GM23338 (cell line): ENCODE measurements around the gene COA8. TPM values are rescaled to one million over a fixed set of nuclear protein-coding genes. Genes with fewer than 3 reads are reported as not detected.

Source experiments
- ATAC-seq: fragments of 200-7000 bp; cut with Tn5 transposase; 3 replicates; pipeline ENCODE4 v1.9.1; 2020
- DNase-seq: peaks from one replicate; pipeline ENCODE4 v3.0.0-alpha.2; 2015; ENCODE audit warnings: low spot score
- H2AFZ ChIP-seq: fragments of 200-600 bp; sonication (generic); 2 replicates; pipeline ENCODE4 v1.8.0; 2016; ENCODE audit warnings: antibody characterized with exemption, mild to moderate bottlenecking, moderate library complexity
- H3F3A ChIP-seq: fragments of 200-600 bp; sonication (generic); replicated peaks from 2 replicates; pipeline ENCODE4 v1.8.0; 2017; ENCODE audit warnings: antibody characterized with exemption, mixed run types, low read depth
- H3K27ac ChIP-seq: fragments of 200-600 bp; sonication (generic); 2 replicates; pipeline ENCODE4 v1.6.1; 2016; ENCODE audit warnings: low read depth
- H3K27me3 ChIP-seq: fragments of 200-600 bp; sonication (generic); 2 replicates; pipeline ENCODE4 v1.8.0; 2016; ENCODE audit warnings: mild to moderate bottlenecking, mixed run types, moderate library complexity; ENCODE audit not compliant: insufficient read depth
- H3K36me3 ChIP-seq: fragments of 200-600 bp; sonication (generic); 2 replicates; pipeline ENCODE4 v1.8.0; 2016; ENCODE audit warnings: mild to moderate bottlenecking; ENCODE audit not compliant: insufficient read depth
- H3K4me1 ChIP-seq: fragments of 200-600 bp; sonication (generic); 2 replicates; pipeline ENCODE4 v1.8.0; 2016; ENCODE audit warnings: mild to moderate bottlenecking, moderate library complexity; ENCODE audit not compliant: insufficient read depth
- H3K4me2 ChIP-seq: fragments of 200-600 bp; sonication (generic); 2 replicates; pipeline ENCODE4 v1.7.1; 2017; ENCODE audit warnings: mixed run types
- H3K4me3 ChIP-seq: fragments of 200-600 bp; sonication (generic); 2 replicates; pipeline ENCODE4 v1.6.1; 2016; ENCODE audit warnings: mixed run types
- H3K79me2 ChIP-seq: fragments of 200-600 bp; sonication (generic); replicated peaks from 2 replicates; pipeline ENCODE4 v1.8.0; 2017; ENCODE audit warnings: mild to moderate bottlenecking; ENCODE audit not compliant: insufficient read depth
- H3K9me2 ChIP-seq: fragments of 200-600 bp; sonication (generic); 2 replicates; pipeline ENCODE4 v1.8.0; 2017; ENCODE audit not compliant: insufficient read depth
- H4K20me1 ChIP-seq: fragments of 200-600 bp; sonication (generic); replicated peaks from 2 replicates; pipeline ENCODE4 v1.8.0; 2017; ENCODE audit warnings: mild to moderate bottlenecking; ENCODE audit not compliant: insufficient read depth
- H3K27ac Mint-ChIP-seq: 2 replicates; pipeline ENCODE4 v1.8.0; 2020; ENCODE audit warnings: inconsistent platforms, mild to moderate bottlenecking, moderate library complexity, mixed read lengths
- H3K27me3 Mint-ChIP-seq: 3 replicates; pipeline ENCODE4 v1.8.0; 2022; ENCODE audit warnings: low read depth, mild to moderate bottlenecking, moderate library complexity, mixed read lengths, inconsistent platforms; ENCODE audit not compliant: insufficient read depth, poor library complexity
- H3K36me3 Mint-ChIP-seq: 3 replicates; pipeline ENCODE4 v1.8.0; 2021; ENCODE audit warnings: low read depth, mild to moderate bottlenecking, inconsistent platforms, moderate library complexity, mixed read lengths
- H3K4me1 Mint-ChIP-seq: 3 replicates; pipeline ENCODE4 v1.8.0; 2020; ENCODE audit warnings: mild to moderate bottlenecking, inconsistent platforms, mixed read lengths
- H3K4me3 Mint-ChIP-seq: 3 replicates; pipeline ENCODE4 v1.8.0; 2021; ENCODE audit warnings: moderate library complexity, mild to moderate bottlenecking, inconsistent platforms, mixed read lengths
- H3K9me3 Mint-ChIP-seq: 3 replicates; pipeline ENCODE4 v1.8.0; 2020; ENCODE audit warnings: moderate library complexity, mild to moderate bottlenecking, inconsistent platforms, mixed read lengths
- EZH2phosphoT487 ChIP-seq: fragments of 200-600 bp; sonication (generic); IDR thresholded peaks from one replicate; pipeline ENCODE4 v1.8.1; 2018; ENCODE audit warnings: antibody characterized with exemption; ENCODE audit not compliant: unreplicated experiment
- JUNB ChIP-seq: IDR thresholded peaks from one replicate; pipeline ENCODE4 v1.6.1; 2016; ENCODE audit warnings: antibody characterized with exemption; ENCODE audit not compliant: unreplicated experiment
- NANOG ChIP-seq: IDR thresholded peaks from 2 replicates; pipeline ENCODE4 v1.6.1; 2016; ENCODE audit warnings: antibody characterized with exemption, borderline replicate concordance
- POLR2AphosphoS5 ChIP-seq: IDR thresholded peaks from 2 replicates; pipeline ENCODE4 v1.6.1; 2016; ENCODE audit warnings: antibody characterized with exemption, low read depth
- STAT1 ChIP-seq: IDR thresholded peaks from one replicate; pipeline ENCODE4 v1.6.1; 2016; ENCODE audit warnings: antibody characterized with exemption; ENCODE audit not compliant: unreplicated experiment
- ZNF114 ChIP-seq: fragments of 250-450 bp; sonication (Bioruptor Pico); IDR thresholded peaks from 2 replicates; pipeline ENCODE4 v1.5.0; 2020; ENCODE audit warnings: mild to moderate bottlenecking, moderate library complexity
- ZNF331 ChIP-seq: fragments of 250-450 bp; sonication (Bioruptor Pico); IDR thresholded peaks from 2 replicates; pipeline ENCODE4 v1.5.0; 2020; ENCODE audit warnings: low read depth, mild to moderate bottlenecking, moderate library complexity
- polyA plus RNA-seq: library from polyadenylated mRNA; unstranded; fragments of >200 nt; fragmentation: Nextera tagmentation; extraction: Ambion mirVana; gene quantifications from 2 replicates; pipeline ENCODE4 v1.2.1, GENCODE V29; 2016
- total RNA-seq: library from RNA; depleted of rRNA; stranded (reverse); fragments of >200 nt; shearing (Covaris generic); gene quantifications from 2 replicates; pipeline ENCODE4 v1.2.3, GENCODE V29; 2014
- TF ChIP-seq, protein P1 (sequence below): fragments of 250-450 bp; sonication (Bioruptor Pico); IDR thresholded peaks from 2 replicates; pipeline ENCODE4 v1.5.0; 2020; ENCODE audit warnings: mild to moderate bottlenecking, moderate library complexity
- TF ChIP-seq, protein P2 (sequence below), 2 experiments: fragments of 200-600 bp in 1 of 2; sonication (generic) in 1 of 2; conservative IDR thresholded peaks; 2 replicates each; pipeline versions ENCODE4 v1.5.1 to v1.6.1; 2016 to 2017; ENCODE audit warnings: antibody characterized with exemption in 2 of 2, low read depth in 2 of 2, mild to moderate bottlenecking in 2 of 2, moderate library complexity in 1 of 2
- TF ChIP-seq, protein P3 (sequence below): IDR thresholded peaks from 2 replicates; pipeline ENCODE4 v1.6.1; 2016; ENCODE audit warnings: antibody characterized with exemption

Gene COA8
- total and polyA plus RNA-seq, 2 experiments from 2014 or later, result 61.3 to 130 TPM

DNA sequence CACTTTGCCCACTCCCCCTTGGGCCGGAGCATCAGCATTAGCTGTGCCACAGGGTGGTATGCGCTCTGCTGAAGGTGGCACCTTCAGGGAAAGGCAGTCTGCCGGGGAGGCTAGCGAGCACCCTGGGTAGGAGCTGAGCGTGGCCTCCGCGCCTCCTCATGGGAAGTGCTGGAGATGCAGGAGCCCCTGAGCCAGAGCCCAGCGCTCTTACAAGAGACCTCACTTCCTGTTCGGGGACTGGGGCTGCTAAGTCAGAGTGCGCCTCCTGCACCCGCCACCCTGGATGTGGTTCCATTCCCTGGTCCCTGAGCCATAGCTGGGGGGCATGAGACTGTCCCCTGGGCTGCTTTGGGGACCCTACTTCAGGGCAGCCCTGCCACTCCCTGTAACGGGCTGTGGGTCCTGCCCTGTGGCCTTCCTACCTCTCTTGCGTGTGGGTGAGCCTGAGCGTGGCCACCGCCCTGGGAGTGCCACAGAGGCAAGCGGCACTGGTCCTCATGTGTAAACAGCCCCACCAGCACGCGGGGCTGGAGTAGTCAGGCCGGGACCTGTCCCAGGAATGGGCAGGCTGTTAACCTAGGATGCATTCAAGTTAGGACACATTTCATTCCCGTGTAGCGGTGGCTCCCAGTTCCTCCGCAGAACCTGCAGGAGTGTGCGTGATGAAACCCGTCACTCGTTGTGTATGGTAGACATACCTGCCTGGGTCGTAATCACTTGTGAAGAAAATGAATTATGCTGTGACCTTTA lies 19.4 kb downstream of the COA8 start (continued):
- TF ChIP-seq, protein P1, sequence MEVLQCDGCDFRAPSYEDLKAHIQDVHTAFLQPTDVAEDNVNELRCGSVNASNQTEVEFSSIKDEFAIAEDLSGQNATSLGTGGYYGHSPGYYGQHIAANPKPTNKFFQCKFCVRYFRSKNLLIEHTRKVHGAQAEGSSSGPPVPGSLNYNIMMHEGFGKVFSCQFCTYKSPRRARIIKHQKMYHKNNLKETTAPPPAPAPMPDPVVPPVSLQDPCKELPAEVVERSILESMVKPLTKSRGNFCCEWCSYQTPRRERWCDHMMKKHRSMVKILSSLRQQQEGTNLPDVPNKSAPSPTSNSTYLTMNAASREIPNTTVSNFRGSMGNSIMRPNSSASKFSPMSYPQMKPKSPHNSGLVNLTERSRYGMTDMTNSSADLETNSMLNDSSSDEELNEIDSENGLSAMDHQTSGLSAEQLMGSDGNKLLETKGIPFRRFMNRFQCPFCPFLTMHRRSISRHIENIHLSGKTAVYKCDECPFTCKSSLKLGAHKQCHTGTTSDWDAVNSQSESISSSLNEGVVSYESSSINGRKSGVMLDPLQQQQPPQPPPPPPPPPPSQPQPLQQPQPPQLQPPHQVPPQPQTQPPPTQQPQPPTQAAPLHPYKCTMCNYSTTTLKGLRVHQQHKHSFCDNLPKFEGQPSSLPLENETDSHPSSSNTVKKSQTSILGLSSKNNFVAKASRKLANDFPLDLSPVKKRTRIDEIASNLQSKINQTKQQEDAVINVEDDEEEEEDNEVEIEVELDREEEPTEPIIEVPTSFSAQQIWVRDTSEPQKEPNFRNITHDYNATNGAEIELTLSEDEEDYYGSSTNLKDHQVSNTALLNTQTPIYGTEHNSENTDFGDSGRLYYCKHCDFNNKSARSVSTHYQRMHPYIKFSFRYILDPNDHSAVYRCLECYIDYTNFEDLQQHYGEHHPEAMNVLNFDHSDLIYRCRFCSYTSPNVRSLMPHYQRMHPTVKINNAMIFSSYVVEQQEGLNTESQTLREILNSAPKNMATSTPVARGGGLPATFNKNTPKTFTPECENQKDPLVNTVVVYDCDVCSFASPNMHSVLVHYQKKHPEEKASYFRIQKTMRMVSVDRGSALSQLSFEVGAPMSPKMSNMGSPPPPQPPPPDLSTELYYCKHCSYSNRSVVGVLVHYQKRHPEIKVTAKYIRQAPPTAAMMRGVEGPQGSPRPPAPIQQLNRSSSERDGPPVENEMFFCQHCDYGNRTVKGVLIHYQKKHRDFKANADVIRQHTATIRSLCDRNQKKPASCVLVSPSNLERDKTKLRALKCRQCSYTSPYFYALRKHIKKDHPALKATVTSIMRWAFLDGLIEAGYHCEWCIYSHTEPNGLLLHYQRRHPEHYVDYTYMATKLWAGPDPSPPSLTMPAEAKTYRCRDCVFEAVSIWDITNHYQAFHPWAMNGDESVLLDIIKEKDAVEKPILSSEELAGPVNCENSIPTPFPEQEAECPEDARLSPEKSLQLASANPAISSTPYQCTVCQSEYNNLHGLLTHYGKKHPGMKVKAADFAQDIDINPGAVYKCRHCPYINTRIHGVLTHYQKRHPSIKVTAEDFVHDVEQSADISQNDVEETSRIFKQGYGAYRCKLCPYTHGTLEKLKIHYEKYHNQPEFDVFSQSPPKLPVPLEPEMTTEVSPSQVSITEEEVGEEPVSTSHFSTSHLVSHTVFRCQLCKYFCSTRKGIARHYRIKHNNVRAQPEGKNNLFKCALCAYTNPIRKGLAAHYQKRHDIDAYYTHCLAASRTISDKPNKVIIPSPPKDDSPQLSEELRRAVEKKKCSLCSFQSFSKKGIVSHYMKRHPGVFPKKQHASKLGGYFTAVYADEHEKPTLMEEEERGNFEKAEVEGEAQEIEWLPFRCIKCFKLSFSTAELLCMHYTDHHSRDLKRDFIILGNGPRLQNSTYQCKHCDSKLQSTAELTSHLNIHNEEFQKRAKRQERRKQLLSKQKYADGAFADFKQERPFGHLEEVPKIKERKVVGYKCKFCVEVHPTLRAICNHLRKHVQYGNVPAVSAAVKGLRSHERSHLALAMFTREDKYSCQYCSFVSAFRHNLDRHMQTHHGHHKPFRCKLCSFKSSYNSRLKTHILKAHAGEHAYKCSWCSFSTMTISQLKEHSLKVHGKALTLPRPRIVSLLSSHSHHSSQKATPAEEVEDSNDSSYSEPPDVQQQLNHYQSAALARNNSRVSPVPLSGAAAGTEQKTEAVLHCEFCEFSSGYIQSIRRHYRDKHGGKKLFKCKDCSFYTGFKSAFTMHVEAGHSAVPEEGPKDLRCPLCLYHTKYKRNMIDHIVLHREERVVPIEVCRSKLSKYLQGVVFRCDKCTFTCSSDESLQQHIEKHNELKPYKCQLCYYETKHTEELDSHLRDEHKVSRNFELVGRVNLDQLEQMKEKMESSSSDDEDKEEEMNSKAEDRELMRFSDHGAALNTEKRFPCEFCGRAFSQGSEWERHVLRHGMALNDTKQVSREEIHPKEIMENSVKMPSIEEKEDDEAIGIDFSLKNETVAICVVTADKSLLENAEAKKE (CRISPR knock-in tag), result no peak
- TF ChIP-seq, protein P2, sequence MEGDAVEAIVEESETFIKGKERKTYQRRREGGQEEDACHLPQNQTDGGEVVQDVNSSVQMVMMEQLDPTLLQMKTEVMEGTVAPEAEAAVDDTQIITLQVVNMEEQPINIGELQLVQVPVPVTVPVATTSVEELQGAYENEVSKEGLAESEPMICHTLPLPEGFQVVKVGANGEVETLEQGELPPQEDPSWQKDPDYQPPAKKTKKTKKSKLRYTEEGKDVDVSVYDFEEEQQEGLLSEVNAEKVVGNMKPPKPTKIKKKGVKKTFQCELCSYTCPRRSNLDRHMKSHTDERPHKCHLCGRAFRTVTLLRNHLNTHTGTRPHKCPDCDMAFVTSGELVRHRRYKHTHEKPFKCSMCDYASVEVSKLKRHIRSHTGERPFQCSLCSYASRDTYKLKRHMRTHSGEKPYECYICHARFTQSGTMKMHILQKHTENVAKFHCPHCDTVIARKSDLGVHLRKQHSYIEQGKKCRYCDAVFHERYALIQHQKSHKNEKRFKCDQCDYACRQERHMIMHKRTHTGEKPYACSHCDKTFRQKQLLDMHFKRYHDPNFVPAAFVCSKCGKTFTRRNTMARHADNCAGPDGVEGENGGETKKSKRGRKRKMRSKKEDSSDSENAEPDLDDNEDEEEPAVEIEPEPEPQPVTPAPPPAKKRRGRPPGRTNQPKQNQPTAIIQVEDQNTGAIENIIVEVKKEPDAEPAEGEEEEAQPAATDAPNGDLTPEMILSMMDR (conservative IDR thresholded peaks at IDR 0.05; ENCODE audit: low read depth in 2 of 2), result no peak

DNA sequence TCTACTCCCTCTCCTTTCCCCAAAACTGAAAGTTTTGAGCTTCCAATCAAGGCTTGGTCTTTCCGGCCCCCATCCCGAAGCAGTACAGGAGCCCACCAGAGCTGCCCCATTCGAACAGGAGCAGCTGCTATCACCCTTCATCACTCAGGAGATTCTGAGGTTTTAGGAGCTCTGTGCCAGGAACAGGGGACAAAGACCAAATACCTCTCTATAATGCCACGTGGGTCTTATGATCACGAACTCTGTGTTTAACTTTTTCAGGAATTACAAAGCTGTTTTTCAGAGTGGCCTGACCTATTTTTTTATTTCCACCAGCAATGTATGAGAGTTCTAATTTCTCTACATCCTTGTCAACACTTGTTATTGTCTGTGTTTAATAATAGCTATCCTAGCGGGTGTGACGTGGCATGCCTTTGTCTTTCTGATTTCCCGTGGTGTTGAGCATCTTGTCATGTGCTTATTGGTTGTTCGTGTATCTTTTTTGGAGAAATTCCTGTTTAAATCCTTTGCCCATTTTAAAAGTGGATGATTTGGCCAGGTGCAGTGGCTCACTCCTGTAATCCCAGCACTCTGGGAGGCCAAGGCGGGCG lies 21.7 kb downstream of the COA8 start:
- DNase-seq (no peak), ATAC-seq (no peak)
- H3K9me3 Mint-ChIP-seq, result no peaks in the 10 kb centered on the region
- no peak overlapping the region for H2AFZ ChIP-seq
- peaks cover 11% of the 10 kb centered on the region; the same call in 1 of the 2 replicates for H3K79me2 ChIP-seq
- no peaks in the 10 kb centered on the region for H3K36me3 ChIP-seq
- H3K4me1 ChIP-seq, result no peaks in the 10 kb centered on the region
- no peaks in the 10 kb centered on the region; the same call in none of the 2 replicates for H4K20me1 ChIP-seq
- H3K27me3 ChIP-seq, result no peaks in the 10 kb centered on the region
- no peak overlapping the region for H3K27ac ChIP-seq
- H3K4me3 Mint-ChIP-seq, result no peak overlapping the region
- no peaks in the 10 kb centered on the region for H3K9me2 ChIP-seq
- no peaks in the 10 kb centered on the region for H3K27me3 Mint-ChIP-seq
- H3K27ac Mint-ChIP-seq, result no peak overlapping the region
- H3K4me3 ChIP-seq, result no peak overlapping the region
- no peaks in the 10 kb centered on the region for H3K4me1 Mint-ChIP-seq
- no peak overlapping the region for H3K4me2 ChIP-seq
- peaks cover 27% of the 10 kb centered on the region for H3K36me3 Mint-ChIP-seq
- H3F3A ChIP-seq, result no peaks in the 10 kb centered on the region; the same call in 1 of the 2 replicates
- no peak for TF ChIP-seq JUNB
- no peak for TF ChIP-seq STAT1
- no peak for TF ChIP-seq ZNF114 (CRISPR knock-in tag)
- TF ChIP-seq ZNF331 (CRISPR knock-in tag), result no peak
- TF ChIP-seq, protein P2 (conservative IDR thresholded peaks at IDR 0.05; ENCODE audit: low read depth in 2 of 2), result no peak
- TF ChIP-seq EZH2phosphoT487, result no peak
- TF ChIP-seq NANOG, result no peak
- no peak for TF ChIP-seq POLR2AphosphoS5
- TF ChIP-seq, protein P3, sequence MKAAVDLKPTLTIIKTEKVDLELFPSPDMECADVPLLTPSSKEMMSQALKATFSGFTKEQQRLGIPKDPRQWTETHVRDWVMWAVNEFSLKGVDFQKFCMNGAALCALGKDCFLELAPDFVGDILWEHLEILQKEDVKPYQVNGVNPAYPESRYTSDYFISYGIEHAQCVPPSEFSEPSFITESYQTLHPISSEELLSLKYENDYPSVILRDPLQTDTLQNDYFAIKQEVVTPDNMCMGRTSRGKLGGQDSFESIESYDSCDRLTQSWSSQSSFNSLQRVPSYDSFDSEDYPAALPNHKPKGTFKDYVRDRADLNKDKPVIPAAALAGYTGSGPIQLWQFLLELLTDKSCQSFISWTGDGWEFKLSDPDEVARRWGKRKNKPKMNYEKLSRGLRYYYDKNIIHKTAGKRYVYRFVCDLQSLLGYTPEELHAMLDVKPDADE, result no peak
